Activated T-cell treated with anti-CD3 and anti-CD28 coated beads, Interleukin-2, amount 50 U/mL, for 4 hours (primary cell): ENCODE measurements around the gene PDE4A. TPM values are rescaled to one million over a fixed set of nuclear protein-coding genes. Genes with fewer than 3 reads are reported as not detected.

Source experiments
- ATAC-seq, 2 donors: fragments of 200-7000 bp; cut with Tn5 transposase; one replicate each; pipeline ENCODE4 v1.10.0; 2021
- DNase-seq: peaks from one replicate; pipeline ENCODE4 v3.0.0-alpha.2; 2020
- H3K27me3 Mint-ChIP-seq: one replicate; pipeline ENCODE4 v1.8.0; 2021; ENCODE audit warnings: low read depth, mixed read lengths
- H3K36me3 Mint-ChIP-seq: one replicate; pipeline ENCODE4 v1.8.0; 2022; ENCODE audit warnings: mixed read lengths; ENCODE audit not compliant: insufficient read depth
- H3K4me1 Mint-ChIP-seq: one replicate; pipeline ENCODE4 v1.8.0; 2021; ENCODE audit warnings: low read depth, mixed read lengths
- H3K4me3 Mint-ChIP-seq: one replicate; pipeline ENCODE4 v1.8.0; 2021; ENCODE audit warnings: mild to moderate bottlenecking, moderate library complexity, mixed read lengths
- H3K9me3 Mint-ChIP-seq: one replicate; pipeline ENCODE4 v1.8.0; 2021; ENCODE audit warnings: mixed read lengths
- total RNA-seq, 3 donors: library from RNA; stranded (reverse); gene quantifications; one replicate each; pipeline ENCODE4 v1.2.1, GENCODE V29; 2021

PDE4A gene
- total RNA-seq, 3 donors from 2014 or later: 4.0 to 4.8 (median 4.2) TPM

- Mint-ChIP-seq H3K27me3 (no peaks in the 10 kb centered on the region), H3K36me3 (peaks cover 11% of the 10 kb centered on the region), H3K4me1 (peaks cover 4% of the 10 kb centered on the region), H3K4me3 (no peak overlapping the region), H3K9me3 (no peaks in the 10 kb centered on the region)
- no peak for ATAC-seq
- no peak for DNase-seq
These were observed 71.2 kb downstream of the PDE4A start for GRCh38 chr19:10491472-10492047.

DNA sequence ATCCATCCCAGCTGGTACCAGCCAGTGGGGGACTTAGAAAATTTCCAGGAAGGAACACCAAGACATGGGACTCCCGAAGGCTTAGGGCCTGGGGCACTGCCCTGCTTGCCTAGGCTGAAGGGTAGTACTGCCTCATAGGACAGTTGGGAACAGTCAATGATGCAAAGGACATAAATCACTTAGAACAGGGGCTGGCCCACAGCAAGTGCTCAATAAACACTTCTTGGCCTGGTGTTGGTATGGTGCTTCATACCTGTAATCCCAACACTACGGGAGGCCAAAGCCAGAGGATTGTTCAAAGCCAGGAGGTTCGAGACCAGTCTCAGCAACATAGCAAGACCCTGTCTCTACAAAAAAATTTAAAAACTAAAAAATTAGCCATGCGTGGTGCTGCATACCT lies 77.0 kb downstream of the PDE4A start:
- Mint-ChIP-seq H3K4me3 (no peak overlapping the region), H3K9me3 (no peaks in the 10 kb centered on the region)
- ATAC-seq: no peak

GRCh38 chr19:10499550-10500246 lies 79.4 kb downstream of the PDE4A start:
- H3K4me3 Mint-ChIP-seq: peak overlapping the region; percentile 62
- no peaks in the 10 kb centered on the region for H3K27me3 Mint-ChIP-seq
- ATAC-seq (no peak), DNase-seq (no peak)
- peaks cover 37% of the 10 kb centered on the region for H3K4me1 Mint-ChIP-seq
- peaks cover 15% of the 10 kb centered on the region for H3K36me3 Mint-ChIP-seq
- H3K9me3 Mint-ChIP-seq: no peaks in the 10 kb centered on the region

More for the DNA sequence above, 77.0 kb downstream of the PDE4A start:
- DNase-seq: no peak
- H3K4me1 Mint-ChIP-seq: peaks cover 34% of the 10 kb centered on the region
- H3K27me3 Mint-ChIP-seq: no peaks in the 10 kb centered on the region
- peaks cover 15% of the 10 kb centered on the region for H3K36me3 Mint-ChIP-seq

- peaks cover 38% of the 10 kb centered on the region for H3K4me1 Mint-ChIP-seq
- ATAC-seq: no peak
These were observed 79.9 kb downstream of the PDE4A start for GRCh38 chr19:10500247-10500592.

GRCh38 chr19:10501971-10502523 lies 81.7 kb downstream of the PDE4A start:
- ATAC-seq: peak; percentile 31 to 42
- Mint-ChIP-seq H3K4me1 (peaks cover 43% of the 10 kb centered on the region), H3K4me3 (peak overlapping the region; percentile 90), H3K9me3 (no peaks in the 10 kb centered on the region), H3K36me3 (peaks cover 15% of the 10 kb centered on the region), H3K27me3 (no peaks in the 10 kb centered on the region)
- DNase-seq: peak; percentile 33

More at GRCh38 chr19:10500247-10500592, 79.9 kb downstream of the PDE4A start:
- Mint-ChIP-seq H3K4me3 (peak overlapping the region; percentile 62), H3K9me3 (no peaks in the 10 kb centered on the region), H3K27me3 (no peaks in the 10 kb centered on the region), H3K36me3 (peaks cover 15% of the 10 kb centered on the region)
- DNase-seq: no peak

- peaks cover 15% of the 10 kb centered on the region for H3K36me3 Mint-ChIP-seq
- peaks cover 39% of the 10 kb centered on the region for H3K4me1 Mint-ChIP-seq
- ATAC-seq: peak; percentile 95 to 96
- no peaks in the 10 kb centered on the region for H3K27me3 Mint-ChIP-seq
- no peaks in the 10 kb centered on the region for H3K9me3 Mint-ChIP-seq
- H3K4me3 Mint-ChIP-seq: peak overlapping the region; percentile 90
- peak; percentile 87 for DNase-seq
These were observed 82.2 kb downstream of the PDE4A start for GRCh38 chr19:10502524-10503001.

DNA sequence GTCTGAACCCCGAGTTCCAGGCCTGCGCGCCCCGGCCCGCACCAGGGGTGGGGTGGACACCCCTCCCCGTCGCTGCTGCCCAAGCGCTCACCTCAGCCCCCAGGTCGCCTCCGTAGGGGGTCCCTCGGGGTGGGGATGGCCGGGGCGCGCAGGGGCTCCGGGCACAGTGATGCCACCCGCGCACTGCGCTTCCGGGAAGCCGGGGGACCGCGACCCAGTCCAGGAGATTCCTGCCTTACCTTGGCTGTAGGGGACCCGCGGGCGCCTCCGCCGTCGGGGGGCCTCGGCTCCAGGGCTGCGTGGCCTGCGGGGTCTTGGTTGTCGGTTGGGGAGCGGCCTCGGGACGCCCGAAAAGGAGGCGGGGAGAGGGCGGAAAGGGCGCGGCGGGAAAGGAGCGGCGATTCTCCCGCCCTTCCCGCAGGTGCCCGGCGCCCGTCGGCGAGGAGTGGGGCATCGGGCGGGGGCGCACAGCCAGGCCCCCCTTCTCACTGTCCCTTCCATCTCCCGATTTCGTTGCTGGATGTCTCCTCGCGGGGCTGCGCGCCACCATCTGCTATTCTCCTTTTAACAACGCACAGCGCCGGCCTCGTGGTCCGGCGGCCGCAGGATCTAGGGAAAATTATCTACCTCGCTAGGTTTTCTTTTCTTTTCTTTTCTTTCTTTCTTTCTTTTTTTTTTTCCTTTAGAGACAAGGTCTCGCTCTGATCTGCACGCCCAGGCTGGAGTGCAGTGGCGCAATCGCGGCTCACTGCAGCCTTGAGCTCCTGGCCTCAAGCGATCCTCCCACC lies 82.9 kb downstream of the PDE4A start, which contains the start of gene KEAP1:
Gene KEAP1, minus strand, starts transcription at position 355 of the 788 bp plus-strand sequence. CDS start 3,323 bp downstream, outside the sequence.
- peaks cover 15% of the 10 kb centered on the region for H3K36me3 Mint-ChIP-seq
- ATAC-seq: peak; percentile 39 to 44
- H3K4me3 Mint-ChIP-seq: peak within 1 kb of the TSS; percentile 90
- H3K4me1 Mint-ChIP-seq: peaks cover 39% of the 10 kb centered on the region
- no peak for DNase-seq
- no peaks in the 10 kb centered on the region for H3K9me3 Mint-ChIP-seq
- no peaks in the 10 kb centered on the region for H3K27me3 Mint-ChIP-seq

GRCh38 chr19:10505583-10506229 lies 85.4 kb downstream of the PDE4A start:
- Mint-ChIP-seq H3K4me1 (peaks cover 27% of the 10 kb centered on the region), H3K9me3 (no peaks in the 10 kb centered on the region), H3K27me3 (no peaks in the 10 kb centered on the region), H3K36me3 (peaks cover 2% of the 10 kb centered on the region), H3K4me3 (no peak overlapping the region)
- peak; percentile 82 for DNase-seq
- ATAC-seq: peak in 1 of 2 donors; percentile 19

DNA sequence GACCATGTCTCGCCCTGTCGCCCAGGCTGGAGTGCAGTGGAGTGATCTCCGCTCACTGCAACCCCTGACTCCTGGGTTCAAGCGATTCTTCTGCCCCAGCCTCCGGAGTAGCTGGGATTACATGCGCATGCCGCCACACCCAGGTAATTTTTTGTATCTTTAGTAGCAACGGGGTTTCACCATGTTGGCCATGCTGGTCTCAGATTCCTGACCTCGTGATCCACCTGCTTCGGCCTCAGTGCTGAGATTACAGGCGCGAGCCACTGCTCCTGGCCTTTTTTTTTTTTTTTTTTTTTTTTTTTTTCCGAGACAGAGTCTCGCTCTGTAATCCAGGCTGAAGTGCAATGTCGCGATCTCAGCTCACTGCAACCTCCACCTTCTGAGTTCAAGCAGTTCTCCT lies 87.7 kb downstream of the PDE4A start:
- no peak overlapping the region for H3K4me3 Mint-ChIP-seq
- H3K36me3 Mint-ChIP-seq: no peaks in the 10 kb centered on the region

DNA sequence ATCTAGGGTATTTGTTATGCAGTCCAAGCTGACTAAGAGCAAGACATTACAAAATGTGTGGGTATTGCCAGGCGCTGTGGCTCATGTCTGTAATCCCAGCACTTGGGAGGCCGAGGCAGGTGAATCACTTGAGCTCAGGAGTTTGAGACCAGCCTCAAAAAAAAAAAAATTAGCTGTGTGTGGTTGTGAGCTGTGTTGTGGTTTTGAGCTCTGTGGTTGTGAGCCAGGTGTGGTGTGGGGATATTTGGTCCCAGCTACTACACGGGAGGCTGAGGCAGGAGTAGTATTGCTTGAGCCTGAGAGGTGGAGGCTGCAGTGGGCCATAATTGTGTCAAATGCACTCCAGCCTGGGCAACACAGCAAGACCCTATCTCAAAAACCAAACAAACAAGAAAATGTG lies 88.4 kb downstream of the PDE4A start:
- peak; percentile 65 to 79 for ATAC-seq
- no peaks in the 10 kb centered on the region for H3K9me3 Mint-ChIP-seq
- H3K36me3 Mint-ChIP-seq: no peaks in the 10 kb centered on the region
- H3K4me1 Mint-ChIP-seq: peaks cover 23% of the 10 kb centered on the region
- DNase-seq: no peak
- peaks cover 10% of the 10 kb centered on the region for H3K27me3 Mint-ChIP-seq
- H3K4me3 Mint-ChIP-seq: no peak overlapping the region

More for the DNA sequence above, 87.7 kb downstream of the PDE4A start:
- Mint-ChIP-seq H3K4me1 (peaks cover 21% of the 10 kb centered on the region), H3K9me3 (no peaks in the 10 kb centered on the region), H3K27me3 (peaks cover 4% of the 10 kb centered on the region)
- ATAC-seq (no peak), DNase-seq (no peak)

- H3K4me3 Mint-ChIP-seq: no peak overlapping the region
These were observed 90.0 kb downstream of the PDE4A start for GRCh38 chr19:10510301-10510802.

DNA sequence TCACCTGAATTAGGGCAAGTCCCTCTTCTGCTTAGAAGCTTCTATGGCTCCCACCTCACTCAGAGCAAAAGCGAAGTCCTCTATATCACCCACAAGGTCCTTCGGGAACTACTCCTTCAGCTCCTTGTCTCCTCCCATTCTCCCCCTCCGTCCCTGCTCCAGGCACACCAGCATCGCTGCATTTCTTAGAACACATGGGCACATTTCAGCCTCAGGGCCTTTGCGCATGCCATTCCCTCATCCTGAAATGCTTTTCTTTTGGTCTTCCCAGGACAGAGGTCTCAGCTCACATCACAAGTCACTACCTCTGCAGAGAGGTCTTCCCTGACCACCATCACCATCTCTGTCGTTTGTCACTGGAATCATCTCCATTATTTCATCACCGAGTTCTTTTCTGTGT lies 92.9 kb downstream of the PDE4A start:
- H3K27me3 Mint-ChIP-seq: peaks cover 43% of the 10 kb centered on the region
- H3K9me3 Mint-ChIP-seq: no peaks in the 10 kb centered on the region
- no peaks in the 10 kb centered on the region for H3K36me3 Mint-ChIP-seq
- ATAC-seq (no peak), DNase-seq (no peak)
- H3K4me1 Mint-ChIP-seq: peaks cover 32% of the 10 kb centered on the region
- peak overlapping the region; percentile 42 for H3K4me3 Mint-ChIP-seq

More at GRCh38 chr19:10510301-10510802, 90.0 kb downstream of the PDE4A start:
- ATAC-seq: no peak
- H3K9me3 Mint-ChIP-seq: no peaks in the 10 kb centered on the region
- peak; percentile 59 for DNase-seq
- no peaks in the 10 kb centered on the region for H3K36me3 Mint-ChIP-seq
- H3K27me3 Mint-ChIP-seq: peaks cover 23% of the 10 kb centered on the region
- peaks cover 24% of the 10 kb centered on the region for H3K4me1 Mint-ChIP-seq

- H3K36me3 Mint-ChIP-seq: no peaks in the 10 kb centered on the region
- ATAC-seq: peak; percentile 74 to 75
- no peaks in the 10 kb centered on the region for H3K9me3 Mint-ChIP-seq
- DNase-seq: peak; percentile 25
- H3K4me1 Mint-ChIP-seq: peaks cover 39% of the 10 kb centered on the region
- peaks cover 55% of the 10 kb centered on the region for H3K27me3 Mint-ChIP-seq
- peak overlapping the region; percentile 72 for H3K4me3 Mint-ChIP-seq
These were observed 94.1 kb downstream of the PDE4A start for GRCh38 chr19:10514211-10515145.
